Right lung (tissue), 5 donors: ENCODE data around the gene EPHA8. TPM values are rescaled to one million over a fixed set of nuclear protein-coding genes. Genes with fewer than 3 reads are reported as not detected.

ENCODE experiments used
- DNase-seq, 2 donors: peaks; one replicate each; pipeline ENCODE4 v3.0.0-alpha.2; 2013
- polyA plus RNA-seq, 5 donors: library from polyadenylated mRNA; unstranded; fragments of 120-200 nt; gene quantifications; one replicate each; pipeline versions ENCODE4 v1.2.1 to v1.2.3, GENCODE V29; 2013; ENCODE audit warnings: inconsistent platforms in 1 of 5, low replicate concordance in 1 of 5; ENCODE audit not compliant: insufficient read length in 5 of 5, insufficient read depth in 1 of 5

EPHA8 gene
- polyA plus RNA-seq, 5 donors = 0.23 TPM; not detected in 4

DNA sequence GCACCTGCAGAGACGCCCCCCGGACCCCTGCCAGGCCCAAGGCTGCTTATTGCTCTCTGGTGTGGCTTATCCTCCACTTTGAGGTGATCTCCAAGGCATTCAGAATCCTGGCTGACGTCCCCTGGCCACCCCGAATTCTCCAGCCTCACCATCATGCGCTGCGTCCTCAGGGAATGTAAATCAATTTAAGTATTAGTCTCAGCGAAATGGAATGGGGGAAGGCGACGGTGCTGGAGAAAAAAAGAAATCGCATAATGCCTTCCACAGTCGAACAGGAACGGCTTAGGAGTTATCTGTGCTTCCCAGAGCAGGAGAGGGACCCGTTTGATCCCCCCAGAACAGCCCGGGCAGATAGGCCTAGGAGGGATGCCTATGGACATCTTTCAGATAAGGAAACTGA is 2.9 kb downstream of the EPHA8 start:
- DNase-seq = no peak

DNA sequence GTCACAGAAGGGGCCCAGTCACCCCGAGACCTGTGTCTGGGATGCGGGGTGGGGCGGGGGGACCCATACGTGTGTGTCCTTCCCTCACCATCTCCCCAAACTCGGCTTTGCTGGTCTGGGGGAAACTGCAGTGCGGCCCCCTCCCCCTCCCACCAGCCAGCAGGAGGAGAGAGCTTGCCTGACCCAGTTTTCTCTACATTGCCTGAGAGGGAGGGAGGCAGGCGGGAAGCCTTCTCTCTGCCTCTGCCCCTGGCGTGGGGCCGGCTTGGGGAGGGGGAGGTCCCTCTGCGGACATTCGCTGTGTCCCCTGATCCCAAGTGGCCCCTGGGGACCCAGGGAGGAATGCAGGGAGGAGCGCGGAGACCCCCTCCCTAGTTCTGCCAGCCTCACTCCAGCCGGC is 3.9 kb downstream of the EPHA8 start:
- DNase-seq = no peak

DNA sequence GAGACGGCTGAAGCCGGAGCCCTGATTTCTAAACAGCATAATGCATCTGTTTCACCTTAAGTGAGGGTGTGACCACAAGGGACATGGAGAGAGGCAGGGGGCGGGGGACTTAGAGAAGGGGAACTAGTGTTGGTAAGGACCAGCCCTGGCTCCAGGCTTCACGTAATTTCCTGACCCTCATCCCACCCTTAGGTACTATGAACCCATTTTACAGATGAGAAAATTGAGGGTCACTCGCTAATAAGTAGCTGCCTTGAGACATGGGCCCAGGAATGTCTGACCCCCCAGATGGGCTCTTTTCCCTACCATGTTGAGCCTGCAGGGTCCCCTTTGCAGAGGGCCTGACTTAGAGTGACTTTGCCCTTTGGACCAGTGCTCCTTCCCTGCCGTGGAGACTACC is 4.7 kb downstream of the EPHA8 start:
- no peak for DNase-seq

DNA sequence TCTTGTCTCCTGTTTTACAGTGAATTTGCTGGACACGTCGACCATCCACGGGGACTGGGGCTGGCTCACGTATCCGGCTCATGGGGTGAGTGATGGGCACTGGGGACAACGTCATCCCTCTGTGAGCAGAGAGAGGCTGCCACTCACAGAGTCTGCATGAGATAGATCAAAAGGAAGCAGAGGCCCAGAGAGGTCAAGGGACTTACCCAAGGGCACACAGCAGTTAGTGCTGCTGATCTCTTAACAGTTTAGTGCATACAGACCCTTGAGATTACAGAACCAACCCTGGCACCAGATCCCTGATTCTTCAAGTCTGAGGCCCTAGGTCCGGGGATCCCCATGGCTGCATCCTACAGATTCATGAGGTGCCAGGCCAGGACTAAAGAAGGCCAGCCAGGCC is 6.0 kb downstream of the EPHA8 start:
- DNase-seq = no peak

DNA sequence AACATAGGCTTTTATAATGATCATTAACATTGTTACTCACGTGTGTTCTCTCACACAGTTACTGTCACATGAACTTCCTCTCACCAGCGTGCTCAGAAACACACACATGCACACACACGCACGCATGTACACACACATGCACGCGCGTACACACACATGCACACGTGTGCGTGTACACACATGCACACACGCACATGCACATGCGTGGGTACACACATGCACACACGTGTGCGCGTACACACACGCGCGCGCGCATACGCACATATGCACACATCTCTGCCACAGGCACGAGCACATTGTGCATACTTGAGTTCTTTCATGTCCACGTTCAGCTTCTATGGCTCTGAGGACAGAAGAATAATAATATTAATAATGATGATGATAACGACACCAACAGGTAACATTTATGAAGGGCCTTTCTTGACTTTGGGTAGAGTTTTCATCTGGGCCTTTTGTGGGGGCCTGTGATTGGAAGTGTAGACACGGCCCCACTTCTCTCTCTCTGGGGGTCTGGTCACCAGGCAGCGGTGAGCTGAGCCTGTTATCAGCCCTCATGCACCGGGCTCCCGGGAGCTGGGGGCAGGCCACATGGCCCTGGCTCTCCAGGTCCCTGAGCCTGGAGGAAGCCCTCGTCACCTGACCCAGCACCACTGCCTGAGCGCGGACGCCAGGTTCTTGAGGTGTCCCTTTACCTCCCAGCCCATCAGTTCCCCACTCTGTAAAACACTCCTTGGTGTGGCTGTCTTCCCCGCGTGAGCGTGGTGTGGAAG is 7.0 kb downstream of the EPHA8 start:
- no peak for DNase-seq

DNA sequence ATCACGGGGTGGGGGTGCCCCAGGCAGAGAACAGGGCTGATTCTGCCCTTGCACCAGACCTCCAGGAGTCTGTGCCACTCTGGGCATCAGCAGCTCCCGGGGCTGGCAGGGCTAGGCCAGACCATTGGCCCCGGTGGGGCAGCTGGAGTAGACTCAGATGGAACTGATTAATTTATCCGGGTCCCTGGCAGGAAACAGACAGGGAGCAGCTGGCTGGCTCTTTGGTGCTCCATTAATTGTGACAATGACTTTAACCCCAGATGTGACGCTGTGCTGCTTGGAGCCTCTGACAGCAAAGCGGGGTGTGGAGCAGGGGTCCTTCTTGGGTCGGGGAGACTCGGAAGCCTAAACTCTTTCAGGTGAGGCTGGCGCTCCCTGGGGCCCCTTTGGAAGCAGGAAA is 9.5 kb downstream of the EPHA8 start:
- no peak for DNase-seq

DNA sequence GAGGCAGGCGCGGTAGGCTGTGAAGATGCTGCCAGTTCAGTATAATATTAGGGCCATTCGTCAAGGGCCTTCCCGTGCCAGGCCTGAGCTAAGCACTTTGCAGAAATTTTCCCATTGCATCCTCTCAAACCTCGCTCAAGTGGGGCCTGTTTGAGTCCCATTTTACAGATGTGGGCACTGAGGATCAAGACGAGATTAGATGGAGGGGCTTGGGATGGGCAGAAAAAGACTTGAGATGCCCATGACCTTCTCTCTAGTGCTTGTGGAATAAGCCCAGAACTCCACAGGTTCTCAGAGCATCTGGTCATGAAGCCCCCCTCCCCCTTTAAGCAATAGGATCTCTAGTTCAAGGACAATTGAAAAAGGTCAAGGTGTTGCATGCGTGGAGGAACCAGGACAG is 9.9 kb downstream of the EPHA8 start:
- no peak for DNase-seq

DNA sequence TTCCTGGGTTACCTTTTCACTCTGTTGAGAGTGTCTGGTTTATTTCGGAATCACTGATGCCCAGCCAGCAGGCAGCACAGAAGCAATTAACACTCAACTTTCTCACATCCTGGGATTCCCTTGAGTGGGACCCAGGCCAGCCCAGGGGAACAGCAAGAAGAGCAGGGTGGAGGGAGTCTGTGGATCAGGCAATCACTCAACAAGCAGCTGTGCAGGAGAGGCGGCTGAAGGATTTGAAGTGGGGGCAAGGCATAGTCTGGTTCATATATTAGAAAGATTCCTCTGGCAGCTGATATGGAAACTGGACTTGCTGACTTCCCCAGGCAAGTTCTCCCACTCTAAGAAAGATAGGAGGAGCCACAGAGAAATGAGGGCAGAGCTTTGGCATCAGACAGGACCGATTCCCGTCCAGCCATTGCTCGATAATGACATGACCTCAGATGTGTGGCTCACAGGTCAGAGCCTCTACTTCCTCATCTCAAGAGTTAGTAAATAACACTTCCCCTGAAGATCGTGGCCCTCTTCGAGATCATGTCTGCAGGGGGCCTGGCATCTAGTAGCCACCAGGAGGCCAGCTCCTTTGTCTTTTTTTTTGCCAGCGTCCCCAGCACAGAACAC is 12.4 kb downstream of the EPHA8 start:
- no peak for DNase-seq

DNA sequence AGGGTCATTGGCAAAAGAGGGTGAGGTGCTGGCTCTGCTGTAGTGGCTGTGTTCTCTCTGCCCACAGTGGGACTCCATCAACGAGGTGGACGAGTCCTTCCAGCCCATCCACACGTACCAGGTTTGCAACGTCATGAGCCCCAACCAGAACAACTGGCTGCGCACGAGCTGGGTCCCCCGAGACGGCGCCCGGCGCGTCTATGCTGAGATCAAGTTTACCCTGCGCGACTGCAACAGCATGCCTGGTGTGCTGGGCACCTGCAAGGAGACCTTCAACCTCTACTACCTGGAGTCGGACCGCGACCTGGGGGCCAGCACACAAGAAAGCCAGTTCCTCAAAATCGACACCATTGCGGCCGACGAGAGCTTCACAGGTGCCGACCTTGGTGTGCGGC is 12.9 kb downstream of the EPHA8 start:
- DNase-seq = no peak

DNA sequence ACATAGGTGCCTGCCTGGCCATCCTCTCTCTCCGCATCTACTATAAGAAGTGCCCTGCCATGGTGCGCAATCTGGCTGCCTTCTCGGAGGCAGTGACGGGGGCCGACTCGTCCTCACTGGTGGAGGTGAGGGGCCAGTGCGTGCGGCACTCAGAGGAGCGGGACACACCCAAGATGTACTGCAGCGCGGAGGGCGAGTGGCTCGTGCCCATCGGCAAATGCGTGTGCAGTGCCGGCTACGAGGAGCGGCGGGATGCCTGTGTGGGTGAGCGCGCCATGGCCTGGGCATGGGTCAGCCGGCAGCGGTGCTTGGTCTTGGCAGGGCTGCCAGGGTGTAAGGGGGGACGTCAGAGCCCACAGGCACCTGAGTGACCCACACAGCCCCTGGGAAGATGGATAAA is 13.3 kb downstream of the EPHA8 start:
- no peak for DNase-seq

DNA sequence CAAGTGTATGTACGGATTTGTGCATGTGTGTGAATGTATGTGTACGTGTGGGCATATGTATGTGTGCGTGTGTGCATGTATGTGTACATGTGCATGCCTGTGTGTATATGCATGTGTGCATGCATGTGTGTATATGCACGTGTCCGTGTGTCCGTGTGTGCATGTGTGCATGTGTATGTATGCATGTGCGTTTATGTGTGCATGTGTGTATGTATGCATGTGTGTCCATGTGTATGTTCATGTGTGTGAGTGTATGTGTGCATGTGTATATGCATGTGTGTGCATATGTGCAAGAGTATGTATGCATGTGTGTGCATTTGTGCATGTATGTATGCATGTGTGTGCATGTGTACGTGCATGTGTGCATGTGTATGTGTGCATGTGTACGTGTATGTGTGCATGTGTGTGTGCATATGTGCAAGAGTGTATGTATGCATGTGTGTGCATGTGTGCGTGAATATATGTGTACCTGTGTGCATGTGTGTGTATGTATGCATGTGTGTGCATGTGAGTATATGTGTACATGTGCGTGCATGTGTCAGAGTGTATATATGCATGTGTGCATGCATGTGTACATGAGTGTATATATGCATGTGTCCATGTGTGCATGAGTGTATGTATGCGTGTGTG is 15.6 kb downstream of the EPHA8 start:
- DNase-seq = no peak

DNA sequence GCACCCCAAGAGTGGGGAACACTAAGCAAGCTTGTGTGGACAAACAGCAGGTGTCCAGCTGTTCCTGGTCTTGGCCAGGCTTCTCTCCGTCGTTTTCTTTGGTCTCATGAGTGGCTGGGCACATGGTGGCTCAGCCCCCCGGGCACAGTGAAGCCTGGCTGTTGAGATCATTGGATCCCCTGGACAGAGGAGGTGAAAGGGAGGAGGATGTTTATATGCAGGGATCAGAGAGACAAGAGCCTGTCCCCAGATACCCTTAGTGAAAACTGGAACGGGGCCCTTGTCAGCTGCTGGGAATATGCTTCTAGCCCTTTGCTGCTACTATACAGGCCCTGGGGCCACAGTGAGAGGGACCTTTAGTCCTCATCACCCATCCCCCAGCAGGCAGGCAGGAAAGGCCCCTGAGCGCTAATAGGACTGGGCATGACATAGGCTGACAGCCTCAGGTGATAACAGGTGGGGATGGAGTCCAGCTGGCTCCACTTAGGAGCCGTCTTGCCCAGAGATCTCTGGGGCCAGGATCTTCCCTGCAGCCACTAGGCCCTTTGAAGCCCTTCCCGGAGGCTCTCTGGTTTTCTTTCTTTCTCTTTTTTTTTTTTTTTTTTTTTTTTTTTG is 16.4 kb downstream of the EPHA8 start:
- DNase-seq = no peak

DNA sequence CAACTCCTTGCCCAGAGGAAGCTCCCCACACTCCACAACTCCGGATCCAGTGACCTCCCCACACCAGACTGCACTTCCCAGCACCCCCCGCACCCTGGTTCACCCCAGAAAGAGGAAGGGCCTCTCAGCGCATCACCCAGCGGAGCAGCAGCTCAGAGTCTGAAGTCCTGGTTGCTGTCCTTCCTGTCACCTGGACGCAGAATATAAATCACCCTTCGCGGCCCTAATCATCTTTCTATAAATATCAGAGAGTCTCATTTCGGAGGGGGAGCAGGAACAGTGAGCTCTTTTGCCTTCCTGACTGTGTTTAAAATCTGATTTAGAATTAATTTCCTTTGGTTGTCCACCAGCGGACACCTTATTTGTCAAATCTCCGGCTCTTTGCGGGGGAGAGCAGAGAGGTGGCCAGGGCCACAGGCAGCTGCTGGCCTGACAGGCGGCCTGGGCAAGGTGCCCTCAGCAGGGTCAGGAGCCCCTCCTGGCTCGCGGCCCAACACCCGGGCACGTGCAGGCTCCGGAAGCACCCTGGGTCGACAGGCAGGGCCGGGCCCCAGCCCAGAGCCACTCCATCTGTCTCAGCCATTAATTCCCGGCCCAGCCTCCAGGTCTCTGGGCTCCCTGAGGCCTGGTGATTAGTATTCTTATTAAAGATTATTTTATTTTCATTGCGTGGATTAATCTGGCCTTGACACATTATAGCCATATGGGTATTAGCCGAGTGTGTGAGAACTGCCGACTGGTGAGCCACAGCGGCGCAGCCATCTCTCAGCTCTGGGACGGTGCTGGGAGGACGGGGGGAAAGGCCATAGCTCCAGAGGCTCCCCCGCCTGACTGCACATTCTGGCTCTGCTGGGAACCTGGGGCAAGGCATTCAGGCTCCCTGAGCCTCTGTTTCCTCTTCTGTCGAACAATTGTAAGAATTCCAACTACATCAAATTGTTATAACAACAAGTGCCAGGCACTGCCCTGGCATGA is 19.7 kb downstream of the EPHA8 start:
- DNase-seq = peak; percentile 7 to 17

DNA sequence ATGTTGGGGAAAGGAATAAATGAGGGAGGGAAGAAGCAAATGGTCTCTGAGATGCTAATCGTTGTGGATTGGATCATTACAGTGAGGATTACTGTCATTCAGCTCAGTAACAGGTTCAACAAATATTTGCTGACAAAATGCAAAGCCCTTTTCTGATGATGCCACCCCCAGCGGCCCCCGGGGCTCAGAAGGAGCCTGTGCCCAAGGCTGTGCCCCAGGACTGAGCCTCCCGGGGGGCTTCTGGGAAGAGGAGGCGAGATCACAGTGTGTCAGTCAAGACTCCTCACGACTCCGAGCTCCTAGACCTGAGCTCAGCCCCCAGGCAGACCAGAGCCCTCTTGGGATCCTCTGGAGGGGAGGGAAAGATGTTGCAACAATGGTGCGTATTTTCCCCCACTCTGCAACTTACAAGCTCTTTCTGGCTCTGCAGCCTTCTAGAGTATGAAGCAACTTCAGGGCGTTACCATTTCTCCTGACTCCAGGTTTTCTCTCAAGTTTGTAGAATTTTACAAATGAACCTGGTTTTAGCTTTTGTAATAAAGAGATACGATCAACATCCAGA is 20.8 kb downstream of the EPHA8 start:
- peak; percentile 13 to 14 for DNase-seq

DNA sequence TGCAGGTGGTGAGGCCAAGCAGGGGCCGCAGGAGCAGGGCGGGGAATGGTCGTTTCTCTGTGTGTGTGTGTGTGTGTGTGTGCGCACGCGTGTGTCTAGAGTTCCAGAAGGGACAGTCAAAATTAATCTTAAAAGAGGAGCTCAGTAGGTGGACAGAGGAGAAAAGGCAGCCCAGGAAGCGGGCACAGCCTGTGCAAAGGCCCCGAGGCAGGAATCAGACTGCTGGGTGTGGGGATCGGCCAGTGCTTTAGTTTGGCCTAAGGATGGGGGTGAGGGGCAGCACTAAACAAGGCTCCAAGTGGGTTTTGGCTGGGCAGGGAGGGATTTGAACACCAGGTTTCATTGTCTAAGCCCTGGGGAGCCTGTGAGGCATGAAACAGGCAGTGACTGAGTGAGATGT is 21.7 kb downstream of the EPHA8 start:
- DNase-seq = no peak

DNA sequence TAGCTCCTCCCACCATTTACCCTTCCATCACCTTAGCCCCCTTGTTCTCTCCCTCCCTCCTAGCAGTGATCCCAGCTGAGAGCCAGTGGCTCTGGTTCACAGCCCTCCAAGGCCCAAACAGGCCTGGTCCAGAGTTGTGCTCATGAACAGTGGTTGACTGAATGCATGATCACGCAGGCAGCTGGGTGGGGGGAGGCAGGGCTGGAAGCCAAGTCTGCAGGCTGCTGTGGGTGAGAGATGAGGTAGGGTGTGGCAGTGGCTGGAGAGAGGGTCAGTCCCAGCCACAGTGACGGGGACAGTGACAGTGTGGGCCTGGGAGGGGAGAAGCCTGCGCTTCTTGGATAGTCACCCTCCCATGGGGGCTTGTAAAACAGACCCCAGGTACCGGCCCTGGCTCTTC is 22.2 kb downstream of the EPHA8 start:
- DNase-seq = no peak

DNA sequence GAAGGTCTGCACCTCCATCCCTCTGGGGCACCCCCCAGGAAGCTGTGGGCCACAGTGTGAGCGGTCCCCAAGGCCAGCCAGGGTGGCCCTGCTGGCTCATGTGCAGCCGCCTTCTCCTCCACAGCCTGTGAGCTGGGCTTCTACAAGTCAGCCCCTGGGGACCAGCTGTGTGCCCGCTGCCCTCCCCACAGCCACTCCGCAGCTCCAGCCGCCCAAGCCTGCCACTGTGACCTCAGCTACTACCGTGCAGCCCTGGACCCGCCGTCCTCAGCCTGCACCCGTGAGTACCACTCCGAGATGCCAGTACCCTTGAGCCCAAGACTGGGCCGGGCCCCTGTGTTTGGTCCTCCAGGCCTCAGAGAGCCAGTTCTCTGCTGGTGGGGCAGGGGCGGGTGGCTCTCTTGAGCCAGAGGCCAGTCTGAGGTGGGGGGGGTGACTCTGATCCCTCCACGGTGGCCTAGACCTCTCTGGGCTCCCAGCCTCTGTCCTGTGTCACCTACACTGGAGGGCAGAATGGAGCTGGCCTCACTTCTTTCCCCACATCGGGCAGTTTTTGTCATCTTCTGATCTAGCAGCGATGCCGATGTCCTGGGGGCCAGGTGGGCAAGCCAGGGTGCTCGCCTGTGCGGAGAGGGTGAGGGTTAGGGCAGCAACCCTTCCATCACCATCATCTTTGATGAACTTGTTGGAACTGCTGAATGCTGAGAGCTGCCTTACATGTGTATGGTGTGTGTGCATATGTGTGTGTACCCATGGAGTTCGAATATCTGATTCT is 23.3 kb downstream of the EPHA8 start:
- no peak for DNase-seq

DNA sequence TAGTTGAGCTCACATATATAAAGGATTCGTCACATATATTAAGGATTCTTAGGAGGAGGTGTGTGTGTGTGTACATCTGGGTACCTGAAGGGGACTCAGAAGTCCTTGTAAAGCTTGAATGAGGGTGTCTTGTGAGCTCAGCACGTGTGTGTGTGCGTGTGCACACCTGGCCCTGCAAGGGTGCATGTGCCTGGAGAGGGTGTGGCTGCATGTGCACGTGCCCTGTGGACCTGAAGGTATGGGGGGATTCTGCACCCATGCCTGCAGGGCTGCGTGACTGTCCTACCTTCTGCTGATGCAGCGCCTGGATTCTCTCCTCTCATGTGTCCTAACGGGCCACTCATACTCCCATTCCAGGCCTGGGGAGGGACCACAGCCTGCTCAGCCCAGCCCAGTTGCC is 24.0 kb downstream of the EPHA8 start:
- no peak for DNase-seq

DNA sequence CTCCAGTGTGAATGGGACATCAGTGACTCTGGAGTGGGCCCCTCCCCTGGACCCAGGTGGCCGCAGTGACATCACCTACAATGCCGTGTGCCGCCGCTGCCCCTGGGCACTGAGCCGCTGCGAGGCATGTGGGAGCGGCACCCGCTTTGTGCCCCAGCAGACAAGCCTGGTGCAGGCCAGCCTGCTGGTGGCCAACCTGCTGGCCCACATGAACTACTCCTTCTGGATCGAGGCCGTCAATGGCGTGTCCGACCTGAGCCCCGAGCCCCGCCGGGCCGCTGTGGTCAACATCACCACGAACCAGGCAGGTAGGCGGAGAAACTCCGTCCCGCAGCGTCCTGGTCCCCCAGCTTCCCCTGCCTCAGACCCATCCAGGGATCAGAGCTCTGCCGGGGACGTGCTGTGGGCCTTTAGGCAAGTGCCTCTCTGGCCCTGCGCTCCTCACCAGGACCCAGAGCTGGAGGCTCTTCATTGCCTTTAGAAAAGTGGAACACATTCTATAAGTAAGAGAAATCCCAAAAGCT is 25.7 kb downstream of the EPHA8 start:
- no peak for DNase-seq

DNA sequence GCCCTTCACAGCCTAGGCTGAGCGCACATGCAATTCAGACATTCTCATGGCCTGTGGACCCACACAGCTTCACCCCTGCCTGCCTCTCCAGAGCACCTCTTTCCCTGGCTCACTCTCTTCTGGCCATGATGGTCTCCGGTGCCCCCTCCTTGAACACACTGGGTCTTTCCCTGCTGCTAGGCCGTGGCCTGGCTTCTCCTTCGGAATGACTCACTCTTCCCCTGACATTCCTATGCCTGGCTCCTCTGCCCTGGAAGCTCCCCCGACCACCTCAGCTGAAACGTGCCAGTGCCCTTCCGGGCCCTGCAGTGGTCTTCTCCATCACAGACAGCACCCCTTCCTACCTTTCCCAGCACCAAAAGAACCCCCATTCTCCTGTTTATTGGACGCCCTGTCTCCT is 28.3 kb downstream of the EPHA8 start:
- DNase-seq = no peak
